HepG2 (cell line): ENCODE data around the gene PARN. TPM values are rescaled to one million over a fixed set of nuclear protein-coding genes. Genes with fewer than 3 reads are reported as not detected.

Experiments
- AFF4 ChIP-seq: sonication (generic); formaldehyde crosslinking; IDR thresholded peaks from 2 replicates; pipeline ENCODE4 v1.4.0; 2020; ENCODE audit warnings: missing genetic modification reagents
- AGO1 ChIP-seq: fragments of 200-400 bp; formaldehyde crosslinking; IDR thresholded peaks from 2 replicates; pipeline ENCODE4 v1.6.1; 2017; ENCODE audit warnings: mild to moderate bottlenecking, low read depth, low read length, moderate library complexity; ENCODE audit not compliant: poor library complexity, severe bottlenecking
- FOSL2 ChIP-seq: sonication (generic); formaldehyde crosslinking; IDR thresholded peaks from 2 replicates; pipeline ENCODE4 v1.4.0; 2020; ENCODE audit warnings: missing genetic modification reagents
- HDAC6 ChIP-seq: fragments of 200-600 bp; sonication (generic); IDR thresholded peaks from 2 replicates; pipeline ENCODE4 v1.7.0; 2017; ENCODE audit warnings: mild to moderate bottlenecking, antibody characterized with exemption, low read length, low read depth
- NR0B2 ChIP-seq: sonication (generic); formaldehyde crosslinking; IDR thresholded peaks from 2 replicates; pipeline ENCODE4 v1.4.0; 2020; ENCODE audit warnings: mild to moderate bottlenecking, missing genetic modification reagents
- PLRG1 ChIP-seq: fragments of 450-650 bp; conservative IDR thresholded peaks from 2 replicates; pipeline ENCODE4 v1.6.1; 2016
- SNAPC5 ChIP-seq: sonication (generic); formaldehyde crosslinking; IDR thresholded peaks from 2 replicates; pipeline ENCODE4 v1.8.1; 2023; ENCODE audit warnings: mild to moderate bottlenecking, missing genetic modification reagents, borderline replicate concordance
- SUZ12 ChIP-seq: fragments of 150-350 bp; IDR thresholded peaks from 2 replicates; pipeline ENCODE4 v1.6.1; 2014; ENCODE audit warnings: low read depth, low read length
- TOE1 ChIP-seq: sonication (generic); formaldehyde crosslinking; IDR thresholded peaks from 2 replicates; pipeline ENCODE4 v1.4.0; 2020; ENCODE audit warnings: mild to moderate bottlenecking, missing genetic modification reagents
- TP53 ChIP-seq: sonication (generic); formaldehyde crosslinking; conservative IDR thresholded peaks from 2 replicates; pipeline ENCODE4 v1.4.0; 2020; ENCODE audit warnings: missing genetic modification reagents
- ZBED4 ChIP-seq: sonication (generic); formaldehyde crosslinking; IDR thresholded peaks from 2 replicates; pipeline ENCODE4 v1.4.0; 2020; ENCODE audit warnings: missing genetic modification reagents, borderline replicate concordance
- ZBTB7A ChIP-seq: sonication (generic); formaldehyde crosslinking; IDR thresholded peaks from 2 replicates; pipeline ENCODE4 v1.8.0; 2022; ENCODE audit warnings: mild to moderate bottlenecking, missing genetic modification reagents
- ZHX2 ChIP-seq, 2 experiments: sonication (generic) in 1 of 2; formaldehyde crosslinking in 1 of 2; IDR thresholded peaks; 2 replicates each; pipeline versions ENCODE4 v1.6.1 to v1.9.0; 2014 to 2022; ENCODE audit warnings: antibody characterized with exemption in 1 of 2, borderline replicate concordance in 1 of 2, inconsistent platforms in 1 of 2, low read depth in 1 of 2, missing genetic modification reagents in 1 of 2
- polyA plus RNA-seq, 8 experiments: library from polyadenylated mRNA; depleted of rRNA in 3 of 8; stranded (reverse) in 7 of 8; unstranded in 1 of 8; fragments of >200 nt; fragmentation: Illumina TruSeq in 4 of 8; extraction: Trizol in 4 of 8; gene quantifications; 2 replicates each; pipeline versions ENCODE4 v1.2.1 to v1.2.3, GENCODE V29; 2011 to 2016; ENCODE audit warnings: low read depth in 4 of 8, missing spikeins in 1 of 8, mixed read lengths in 1 of 8; ENCODE audit not compliant: insufficient read depth in 1 of 8
- total RNA-seq, 5 experiments: library from RNA; depleted of rRNA; stranded (reverse); fragments of >200 nt; fragmentation: Illumina TruSeq; extraction: Trizol; gene quantifications; 2 replicates each; pipeline ENCODE4 v1.2.3, GENCODE V29; 2016; ENCODE audit warnings: low read depth in 1 of 5

The PARN gene
- total and polyA plus RNA-seq, 2 of the 13 experiments (the other 11 are each of a cell fraction or from before 2014, with no cell fraction given): 13.3 to 47.6 TPM

GRCh38 chr16:14501331-14502255, 128.5 kb downstream of the PARN start (continued):
- TF ChIP-seq ZHX2 (IDR thresholded peaks at IDR 0.05; ENCODE audit: low read depth) (no peak), ZHX2 (CRISPR knock-in tag; IDR thresholded peaks at IDR 0.05; ENCODE audit: borderline replicate concordance) (no peak), SUZ12 (no peak), ZBED4 (CRISPR knock-in tag) (no peak), HDAC6 (no peak), SNAPC5 (CRISPR knock-in tag) (no peak), FOSL2 (CRISPR knock-in tag) (peak; percentile 95), AGO1 (no peak), PLRG1 (no peak), ZBTB7A (CRISPR knock-in tag) (no peak), NR0B2 (CRISPR knock-in tag) (no peak), TP53 (CRISPR knock-in tag) (peak; percentile 37; the same call in 1 of the 2 replicates), TOE1 (CRISPR knock-in tag) (no peak), AFF4 (CRISPR knock-in tag) (peak; percentile 66; the same call in 1 of the 2 replicates)
